Effector memory CD8-positive, alpha-beta T cell (primary cell): Measurements from ENCODE around the gene COL26A1.
"Not testable (repeated sequence)": the region's sequence is repeated elsewhere in the genome, so short reads cannot be mapped to it uniquely, and the experiment has no call there.

Experiments
- ATAC-seq: fragments of 150-1000 bp; cut with Tn5 transposase; replicated peaks from 2 replicates; pipeline ENCODE4 v1.10.0; 2021; ENCODE audit warnings: mild to moderate bottlenecking, moderate library complexity
- DNase-seq, 3 experiments: peaks; one replicate each; pipeline ENCODE4 v3.0.0; 2021
- H3K27ac Mint-ChIP-seq, 2 donors: one replicate each; pipeline ENCODE4 v1.8.0; 2022; ENCODE audit warnings: mild to moderate bottlenecking in 2 of 2, mixed read lengths in 2 of 2, moderate library complexity in 2 of 2
- H3K27me3 Mint-ChIP-seq, 2 donors: one replicate each; pipeline ENCODE4 v1.8.0; 2022; ENCODE audit warnings: mixed read lengths in 2 of 2
- H3K36me3 Mint-ChIP-seq: one replicate; pipeline ENCODE4 v1.8.0; 2022; ENCODE audit warnings: mild to moderate bottlenecking, moderate library complexity, mixed read lengths; ENCODE audit not compliant: insufficient read depth
- H3K4me1 Mint-ChIP-seq, 2 donors: one replicate each; pipeline ENCODE4 v1.8.0; 2022; ENCODE audit warnings: low read depth in 2 of 2, mixed read lengths in 2 of 2
- H3K4me3 Mint-ChIP-seq, 2 donors: one replicate each; pipeline ENCODE4 v1.8.0; 2022; ENCODE audit warnings: mild to moderate bottlenecking in 2 of 2, mixed read lengths in 2 of 2, moderate library complexity in 2 of 2
- H3K9me3 Mint-ChIP-seq, 2 donors: one replicate each; pipeline ENCODE4 v1.8.0; 2022; ENCODE audit warnings: mixed read lengths in 2 of 2

COL26A1 gene

DNA sequence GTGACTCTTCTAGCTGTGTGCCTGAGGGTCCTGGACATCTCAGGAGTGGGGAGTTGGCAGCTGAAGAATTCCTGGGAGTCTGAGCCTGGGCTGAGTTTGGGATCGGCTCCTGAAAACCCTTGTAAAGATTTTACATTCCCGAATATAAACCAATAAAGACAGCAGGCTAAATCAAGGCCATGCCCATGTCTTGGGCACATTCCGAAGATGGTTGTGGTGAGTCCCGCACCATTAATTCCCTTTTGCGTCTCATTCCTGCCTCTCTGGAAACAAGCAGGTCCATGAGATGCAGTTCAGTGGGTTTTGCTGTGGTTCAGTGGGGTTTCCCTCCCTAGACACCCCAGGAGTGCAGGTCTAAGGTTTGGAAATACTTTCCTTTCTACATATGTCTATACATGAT lies 90.9 kb downstream of the COL26A1 start:
- no peak overlapping the region for H3K4me3 Mint-ChIP-seq
- no peak overlapping the region for H3K27ac Mint-ChIP-seq
- no peaks in the 10 kb centered on the region for H3K9me3 Mint-ChIP-seq
- H3K4me1 Mint-ChIP-seq = no peaks in the 10 kb centered on the region
- H3K27me3 Mint-ChIP-seq = peaks cover 5 to 14% of the 10 kb centered on the region in 2 donors
- ATAC-seq (no peak), DNase-seq (no peak)
- H3K36me3 Mint-ChIP-seq = no peaks in the 10 kb centered on the region

DNA sequence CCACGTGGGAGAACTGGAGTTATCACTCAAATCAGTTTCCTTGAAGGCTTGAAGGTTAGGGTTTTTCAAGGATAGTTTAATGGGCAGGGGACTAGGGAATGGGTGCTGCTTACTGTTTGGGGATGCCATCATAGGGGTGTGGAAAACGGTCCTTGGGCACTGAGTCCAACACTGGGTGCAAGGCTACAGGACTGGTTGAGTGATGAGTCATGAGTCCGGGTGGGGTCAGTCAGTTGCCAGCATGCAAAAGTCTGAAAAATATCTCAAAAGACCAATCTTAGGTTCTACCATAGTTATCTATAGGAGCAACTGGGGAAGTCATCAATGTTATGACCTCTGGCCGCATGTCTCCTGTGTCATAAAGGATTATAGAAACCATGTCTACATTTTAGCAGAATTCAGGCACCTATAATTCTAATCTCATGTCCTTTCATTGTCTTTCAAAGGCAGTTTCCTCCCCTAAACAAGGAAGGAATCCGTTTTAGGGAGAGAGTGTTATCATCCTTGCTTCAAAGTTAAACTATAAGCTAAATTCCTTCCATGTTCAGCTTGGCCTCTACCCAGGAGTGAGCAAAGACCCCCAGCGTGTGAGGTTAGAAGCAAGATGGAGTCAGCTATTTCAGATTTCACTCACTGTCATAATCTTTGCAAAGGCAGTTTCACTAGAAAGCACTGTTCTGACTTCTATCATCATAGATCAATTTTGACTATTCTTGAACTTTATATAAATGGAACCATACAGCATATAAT lies 94.5 kb downstream of the COL26A1 start:
- no peak overlapping the region for H3K27ac Mint-ChIP-seq
- no peaks in the 10 kb centered on the region for H3K9me3 Mint-ChIP-seq
- H3K4me3 Mint-ChIP-seq = no peak overlapping the region
- H3K36me3 Mint-ChIP-seq = no peaks in the 10 kb centered on the region
- DNase-seq (no peak), ATAC-seq (no peak)
- peaks cover 0 to 7% of the 10 kb centered on the region in 2 donors for H3K27me3 Mint-ChIP-seq
- H3K4me1 Mint-ChIP-seq = no peaks in the 10 kb centered on the region

DNA sequence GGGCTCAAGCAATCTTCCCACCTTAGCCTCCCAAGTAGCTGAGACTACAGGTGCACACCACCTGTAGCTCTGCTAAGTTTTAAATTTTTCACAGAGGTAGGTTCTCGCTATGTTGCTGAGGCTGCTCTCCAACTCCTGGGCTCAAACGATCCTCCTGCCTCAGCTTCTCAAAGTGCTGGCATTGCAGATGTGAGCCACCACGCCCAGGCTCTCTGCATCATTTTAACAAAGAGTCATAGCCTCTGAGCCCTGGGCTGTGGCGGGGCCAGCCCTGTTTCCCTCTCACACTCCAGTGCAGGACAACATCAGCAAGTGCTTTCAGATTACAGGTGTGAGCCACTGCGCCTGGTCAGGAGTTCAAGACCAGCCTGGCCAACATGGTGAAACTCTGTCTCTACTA lies 102.5 kb downstream of the COL26A1 start:
- Mint-ChIP-seq H3K4me3 (peak overlapping the region; percentile 13 to 63), H3K4me1 (peaks cover 4 to 8% of the 10 kb centered on the region in 2 donors), H3K9me3 (no peaks in the 10 kb centered on the region), H3K27ac (peak overlapping the region in 1 of 2 donors; percentile 86), H3K27me3 (peaks cover 0 to 37% of the 10 kb centered on the region in 2 donors), H3K36me3 (peaks cover 6% of the 10 kb centered on the region)
- ATAC-seq (no peak), DNase-seq (no peak)

DNA sequence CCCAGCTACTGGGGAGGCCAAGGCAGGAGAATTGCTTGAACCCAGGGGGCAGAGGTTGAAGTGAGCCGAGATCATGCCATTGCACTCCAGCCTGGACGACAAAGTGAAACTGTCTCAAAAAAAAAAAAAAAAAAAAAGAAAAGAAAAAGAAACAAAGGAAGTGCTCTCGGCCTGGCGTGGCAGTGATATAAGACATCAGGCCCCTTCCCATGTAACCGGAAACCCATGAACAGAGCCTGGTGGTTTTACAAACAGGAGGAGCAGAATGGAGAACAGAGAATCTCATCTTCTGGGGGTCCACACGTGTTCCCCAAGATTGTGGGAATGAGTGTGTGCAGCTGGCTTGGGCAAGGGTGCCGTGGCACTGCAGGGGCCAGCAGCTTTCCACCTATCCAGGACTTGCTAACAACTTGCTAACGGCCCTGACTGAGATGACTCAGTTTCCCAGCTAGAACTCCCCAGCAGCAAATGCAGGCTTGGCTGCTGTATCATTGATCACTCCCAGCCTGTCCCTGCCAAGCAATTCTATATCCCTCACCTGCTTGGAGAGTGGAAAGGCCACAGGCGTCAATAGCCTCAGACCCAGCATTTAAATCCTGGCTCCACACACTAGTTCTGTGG lies 103.0 kb downstream of the COL26A1 start:
- peak overlapping the region; percentile 13 to 63 for H3K4me3 Mint-ChIP-seq
- DNase-seq = no peak
- H3K27ac Mint-ChIP-seq = peak overlapping the region in 1 of 2 donors; percentile 86
- H3K36me3 Mint-ChIP-seq = peaks cover 6% of the 10 kb centered on the region
- H3K27me3 Mint-ChIP-seq = peaks cover 0 to 37% of the 10 kb centered on the region in 2 donors
- no peak for ATAC-seq
- H3K9me3 Mint-ChIP-seq = no peaks in the 10 kb centered on the region
- peaks cover 4 to 8% of the 10 kb centered on the region in 2 donors for H3K4me1 Mint-ChIP-seq

DNA sequence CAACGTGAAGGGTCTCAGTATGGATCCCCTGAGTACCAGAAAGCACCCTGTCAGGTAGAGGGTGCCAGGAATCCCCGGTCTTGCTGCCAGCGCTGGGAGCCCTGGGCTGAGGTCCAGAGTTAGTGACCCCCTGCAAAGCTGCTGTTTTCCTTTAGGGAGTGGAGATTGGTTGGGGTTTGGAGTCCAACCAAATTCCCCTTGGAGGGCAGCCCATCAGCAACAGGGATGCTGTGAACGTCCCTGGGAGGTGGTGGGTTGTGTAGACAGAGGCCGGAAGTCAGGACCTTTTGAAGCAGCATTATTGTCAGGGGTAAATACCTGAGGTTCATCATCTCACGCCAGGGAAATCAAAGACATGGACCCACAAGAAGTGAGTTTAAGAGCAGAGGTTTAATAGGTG lies 104.2 kb downstream of the COL26A1 start:
- Mint-ChIP-seq H3K9me3 (no peaks in the 10 kb centered on the region), H3K4me1 (peaks cover 4 to 8% of the 10 kb centered on the region in 2 donors), H3K36me3 (peaks cover 6% of the 10 kb centered on the region), H3K27me3 (peaks cover 0 to 30% of the 10 kb centered on the region in 2 donors), H3K27ac (no peak overlapping the region), H3K4me3 (no peak overlapping the region)
- DNase-seq = no peak
- ATAC-seq = no peak

DNA sequence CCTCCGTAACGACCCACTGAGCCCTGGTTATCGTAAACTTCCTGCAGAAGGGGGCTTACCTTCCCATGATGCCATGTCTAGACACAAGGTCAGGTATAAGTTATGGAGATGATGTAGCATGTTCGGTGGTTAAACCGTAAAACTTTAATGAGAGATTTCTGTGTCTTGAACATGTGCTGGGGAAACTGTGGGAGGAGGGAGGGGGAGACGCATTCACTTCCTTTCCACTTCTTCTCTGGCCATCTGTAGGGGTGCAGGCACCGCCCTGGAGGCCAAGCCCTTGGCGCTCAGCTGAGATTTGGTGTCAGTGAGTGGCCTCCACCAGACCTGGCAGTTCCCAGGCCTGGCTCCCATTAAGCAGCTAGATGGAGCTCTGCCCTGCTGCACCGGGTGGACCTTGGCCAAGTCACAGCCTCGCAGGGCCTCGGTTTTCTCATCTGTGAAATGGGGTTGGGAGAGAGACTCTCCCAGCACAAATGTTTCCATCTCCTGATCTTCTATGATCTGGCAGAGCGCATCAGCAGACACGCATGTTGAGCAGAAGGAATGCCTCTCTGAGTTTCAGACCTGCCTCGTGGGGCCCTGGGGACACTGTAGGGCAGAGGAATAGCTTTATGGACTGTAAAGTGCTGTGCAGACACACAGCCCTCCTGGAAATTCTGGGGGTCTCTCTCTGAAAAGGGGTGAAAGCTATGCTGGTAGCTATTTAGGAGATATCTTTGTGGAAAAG lies 106.0 kb downstream of the COL26A1 start:
- DNase-seq = no peak
- no peak for ATAC-seq
- no peak overlapping the region for H3K4me3 Mint-ChIP-seq
- no peak overlapping the region for H3K27ac Mint-ChIP-seq
- peaks cover 4 to 8% of the 10 kb centered on the region in 2 donors for H3K4me1 Mint-ChIP-seq
- peaks cover 0 to 28% of the 10 kb centered on the region in 2 donors for H3K27me3 Mint-ChIP-seq
- H3K9me3 Mint-ChIP-seq = no peaks in the 10 kb centered on the region
- peaks cover 6% of the 10 kb centered on the region for H3K36me3 Mint-ChIP-seq

DNA sequence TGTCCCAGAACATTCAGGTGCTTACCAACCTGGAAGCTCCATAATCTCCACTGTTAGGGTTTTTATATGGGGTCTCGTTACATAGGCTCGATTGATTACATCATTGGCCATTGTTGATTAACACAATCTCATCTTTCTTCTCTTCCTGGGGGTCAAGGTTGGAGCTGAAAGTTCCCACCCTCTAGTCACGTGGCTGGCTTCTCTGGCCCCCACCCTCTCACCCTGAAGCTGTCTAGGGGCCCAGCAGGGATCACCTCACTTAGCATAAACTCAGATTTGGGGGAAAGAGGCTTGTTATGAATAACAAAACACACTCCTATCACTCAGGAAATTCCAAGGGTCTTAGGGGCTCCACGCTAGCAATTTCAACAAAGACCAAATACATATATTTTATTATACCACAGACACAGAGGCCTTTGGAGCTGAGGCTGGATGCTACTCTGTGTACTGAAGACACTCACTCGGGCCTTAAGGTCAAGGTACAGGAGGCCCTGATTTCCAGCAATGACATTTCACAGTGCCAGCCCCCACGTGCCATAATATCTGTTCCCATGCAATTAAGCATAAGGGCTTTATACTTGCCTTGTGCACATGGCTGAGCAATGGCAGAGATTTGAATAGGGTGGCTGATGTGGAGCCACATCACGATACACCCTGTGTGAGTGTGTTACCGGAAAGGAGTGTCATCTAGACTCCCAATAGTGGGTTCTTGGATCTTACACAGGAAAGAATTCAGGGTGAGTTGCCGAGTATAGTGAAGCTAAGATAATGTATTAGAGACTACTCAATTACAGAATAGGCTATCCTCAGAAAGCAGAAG lies 108.2 kb downstream of the COL26A1 start:
- Mint-ChIP-seq H3K9me3 (no peaks in the 10 kb centered on the region), H3K36me3 (no peaks in the 10 kb centered on the region)

DNA sequence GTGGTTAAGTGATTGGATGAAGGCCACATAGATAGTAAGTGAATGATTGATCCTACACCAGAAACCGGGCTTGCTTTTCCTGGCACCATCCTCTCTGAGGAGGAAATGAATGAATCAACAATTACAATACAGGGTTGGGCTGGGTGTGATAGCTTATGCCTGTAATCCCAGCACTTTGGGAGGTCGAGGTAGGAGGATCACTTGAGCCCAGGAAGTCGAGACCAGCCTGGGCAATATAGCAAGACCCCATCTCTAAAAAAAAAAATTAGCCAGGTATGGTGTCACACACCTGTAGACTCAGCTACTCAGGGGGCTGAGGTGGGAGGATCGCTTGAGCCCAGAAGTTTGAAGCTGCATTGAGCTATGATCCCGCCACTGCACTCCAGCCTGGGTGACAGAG lies 111.5 kb downstream of the COL26A1 start:
- Mint-ChIP-seq H3K27me3 (peaks cover 16 to 19% of the 10 kb centered on the region in 2 donors), H3K4me3 (no peak overlapping the region), H3K4me1 (no peaks in the 10 kb centered on the region), H3K36me3 (peaks cover 3% of the 10 kb centered on the region), H3K27ac (no peak overlapping the region), H3K9me3 (no peaks in the 10 kb centered on the region)
- no peak for DNase-seq
- ATAC-seq = no peak

More for the DNA sequence above, 108.2 kb downstream of the COL26A1 start:
- H3K27me3 Mint-ChIP-seq = peaks cover 0 to 19% of the 10 kb centered on the region in 2 donors
- H3K4me1 Mint-ChIP-seq = peaks cover 0 to 2% of the 10 kb centered on the region in 2 donors
- DNase-seq = no peak
- no peak overlapping the region for H3K27ac Mint-ChIP-seq
- ATAC-seq = no peak
- H3K4me3 Mint-ChIP-seq = no peak overlapping the region

DNA sequence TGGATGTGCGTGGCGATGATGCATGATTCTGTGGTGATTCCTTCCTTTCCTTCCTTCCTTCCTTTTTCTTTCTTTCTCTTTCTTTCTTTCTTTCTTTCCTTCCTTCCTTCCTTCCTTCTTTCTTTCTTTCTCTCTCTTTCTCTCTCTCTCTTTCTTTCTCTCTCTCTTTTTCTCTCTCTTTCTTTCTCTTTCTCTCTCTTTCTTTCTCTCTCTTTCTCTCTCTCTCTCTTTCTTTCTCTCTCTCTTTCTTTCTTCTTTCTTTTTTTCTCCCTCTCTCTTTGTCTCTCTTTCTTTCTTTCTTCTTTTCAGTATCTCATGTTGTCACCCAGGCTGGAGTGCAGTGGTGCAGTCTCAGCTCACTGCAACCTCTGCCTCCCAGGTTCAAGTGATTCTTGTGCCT lies 113.0 kb downstream of the COL26A1 start:
- not testable (repeated sequence) for H3K36me3 Mint-ChIP-seq, ATAC-seq, DNase-seq, H3K4me3 Mint-ChIP-seq, H3K4me1 Mint-ChIP-seq, H3K27ac Mint-ChIP-seq, H3K9me3 Mint-ChIP-seq
- peaks cover 22 to 33% of the 10 kb centered on the region in 2 donors for H3K27me3 Mint-ChIP-seq

DNA sequence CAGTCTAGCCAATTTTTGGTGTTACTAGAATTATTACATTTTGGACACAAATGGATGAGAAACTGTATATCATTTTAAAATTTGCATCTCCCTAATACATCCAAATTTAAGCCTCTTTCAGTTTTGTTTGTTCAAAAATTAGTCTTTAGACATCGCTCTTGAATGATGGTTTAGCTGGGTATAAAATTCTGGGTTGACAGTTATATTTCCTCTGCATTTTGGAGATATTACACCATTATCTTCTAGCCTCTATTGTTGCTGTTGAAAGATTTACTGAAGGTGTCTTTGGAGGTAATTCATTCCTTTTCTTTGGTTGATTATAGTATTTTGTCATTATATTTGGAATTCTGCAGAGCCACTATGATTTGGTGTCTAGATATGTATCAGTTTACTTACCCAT lies 116.5 kb downstream of the COL26A1 start:
- no peaks in the 10 kb centered on the region for H3K4me1 Mint-ChIP-seq
- H3K4me3 Mint-ChIP-seq = no peak overlapping the region

DNA sequence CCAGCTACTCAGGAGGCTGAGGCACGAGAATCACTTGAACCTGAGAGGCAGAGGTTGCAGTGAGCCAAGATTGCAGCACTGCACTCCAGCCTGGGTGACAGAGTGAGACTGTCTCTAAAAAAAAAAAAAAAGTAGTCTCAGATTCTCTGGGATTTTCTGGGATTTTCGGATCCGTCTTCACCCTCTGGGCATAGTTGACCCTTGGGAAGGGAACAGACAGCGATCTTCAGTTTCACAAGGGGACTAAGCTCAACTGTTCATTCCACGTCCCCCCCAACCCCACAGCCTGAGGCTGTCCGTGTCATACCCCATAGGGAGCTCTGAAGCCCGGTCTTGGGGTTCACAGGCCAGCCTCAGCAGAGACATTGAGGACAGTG lies 123.4 kb downstream of the COL26A1 start:
- not testable (repeated sequence) for H3K4me1 Mint-ChIP-seq, DNase-seq, H3K9me3 Mint-ChIP-seq, H3K27ac Mint-ChIP-seq, H3K4me3 Mint-ChIP-seq, H3K36me3 Mint-ChIP-seq, ATAC-seq
- peaks cover 11 to 39% of the 10 kb centered on the region in 2 donors for H3K27me3 Mint-ChIP-seq

More for the DNA sequence above, 116.5 kb downstream of the COL26A1 start:
- peaks cover 0 to 3% of the 10 kb centered on the region in 2 donors for H3K9me3 Mint-ChIP-seq
- H3K27ac Mint-ChIP-seq = no peak overlapping the region
- H3K36me3 Mint-ChIP-seq = peaks cover 3% of the 10 kb centered on the region
- H3K27me3 Mint-ChIP-seq = peaks cover 35 to 38% of the 10 kb centered on the region in 2 donors
- ATAC-seq (no peak), DNase-seq (no peak)

DNA sequence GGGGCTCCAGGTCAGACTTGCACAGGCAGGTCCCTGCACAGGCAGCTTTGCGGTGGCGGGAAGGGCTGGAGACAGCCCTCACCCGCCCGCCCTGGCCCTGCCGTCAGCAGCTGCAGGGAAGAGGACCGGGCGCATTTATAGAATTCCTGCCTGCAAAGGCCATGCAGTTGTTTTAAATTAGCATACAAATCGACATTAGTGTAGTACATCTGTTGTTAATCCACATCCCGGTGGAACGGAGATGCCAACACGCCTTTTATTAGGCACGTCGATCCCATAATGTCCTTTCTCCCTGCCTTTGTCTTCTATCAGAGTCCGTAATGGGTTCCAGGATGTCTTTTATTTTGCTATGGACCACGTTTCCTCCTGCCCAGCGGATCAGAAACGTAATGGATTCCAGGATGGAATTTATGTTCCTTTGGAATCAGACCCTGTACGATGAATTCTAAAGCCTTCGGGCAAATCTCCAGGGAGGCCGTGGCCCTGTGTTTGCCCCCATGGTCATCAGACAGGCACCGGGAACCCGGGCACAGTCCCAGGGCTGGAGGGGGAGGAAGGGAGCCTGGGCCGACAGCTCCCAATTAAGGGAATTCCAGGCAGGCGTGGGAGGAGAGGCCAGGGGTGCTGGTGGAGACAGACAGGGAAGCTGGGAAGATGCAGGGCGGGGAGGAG lies 123.9 kb downstream of the COL26A1 start:
- Mint-ChIP-seq H3K27ac (no peak overlapping the region), H3K4me1 (no peaks in the 10 kb centered on the region), H3K4me3 (no peak overlapping the region), H3K27me3 (peaks cover 11 to 38% of the 10 kb centered on the region in 2 donors), H3K36me3 (no peaks in the 10 kb centered on the region), H3K9me3 (no peaks in the 10 kb centered on the region)
- no peak for DNase-seq
- ATAC-seq = no peak

DNA sequence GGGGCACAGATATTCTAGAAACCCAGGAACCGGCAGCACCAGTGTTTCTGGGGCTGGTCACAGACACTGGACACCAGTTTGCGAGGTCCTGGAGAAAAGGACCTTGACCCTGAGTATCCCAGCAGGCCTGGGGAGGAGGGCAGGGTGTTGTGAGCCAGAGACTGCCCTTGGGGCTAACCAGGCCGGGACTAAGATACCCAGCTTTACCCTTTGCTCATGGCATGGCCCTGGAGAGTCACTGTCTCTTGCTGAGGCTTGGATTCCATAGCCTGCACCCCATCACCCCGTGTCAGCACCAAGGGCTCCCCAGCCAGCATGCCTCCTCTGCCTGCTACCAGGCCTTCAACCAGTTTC lies 124.4 kb downstream of the COL26A1 start:
- H3K4me3 Mint-ChIP-seq = no peak overlapping the region
- no peaks in the 10 kb centered on the region for H3K4me1 Mint-ChIP-seq
- H3K27ac Mint-ChIP-seq = no peak overlapping the region

More for the DNA sequence above, 124.4 kb downstream of the COL26A1 start:
- H3K9me3 Mint-ChIP-seq = no peaks in the 10 kb centered on the region
- peaks cover 15 to 38% of the 10 kb centered on the region in 2 donors for H3K27me3 Mint-ChIP-seq
- H3K36me3 Mint-ChIP-seq = no peaks in the 10 kb centered on the region
- no peak for ATAC-seq
- DNase-seq = no peak
